ENCODE measurements around the gene TRIM2.
"Not testable (repeated sequence)": the region's sequence is repeated elsewhere in the genome, so short reads cannot be mapped to it uniquely, and the experiment has no call there.

TRIM2 gene

GRCh38 chr4:153204247-153204671 is at the start of gene TRIM2:
TSS of gene TRIM2 (plus strand) at chr4:153204443. CDS start at chr4:153204531, 88 bp downstream.
- no peak for DNase-seq

- DNase-seq, result no peak
Observed at GRCh38 chr4:153155686-153156085, 48.6 kb upstream of the TRIM2 start.

DNA sequence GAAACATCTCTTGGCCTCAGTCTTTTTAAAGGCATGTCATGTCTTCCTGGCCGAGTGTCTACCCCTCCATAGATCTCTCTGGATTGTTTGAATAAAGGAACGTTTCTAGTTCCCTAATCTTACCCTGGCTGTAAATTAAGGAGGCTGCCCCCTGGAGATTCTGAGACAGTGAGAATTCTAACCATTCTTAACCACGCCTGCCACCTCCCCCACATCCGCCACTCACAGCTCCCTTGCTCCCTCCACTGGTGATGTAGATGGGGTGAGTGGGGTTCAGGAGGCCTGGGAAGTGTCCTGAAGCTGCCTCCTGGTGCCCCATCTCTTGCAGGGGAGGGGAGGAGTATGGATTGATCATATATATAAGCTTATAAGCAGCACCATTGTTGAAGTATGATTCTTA is 48.0 kb upstream of the TRIM2 start:
- DNase-seq, result no peak

DNA sequence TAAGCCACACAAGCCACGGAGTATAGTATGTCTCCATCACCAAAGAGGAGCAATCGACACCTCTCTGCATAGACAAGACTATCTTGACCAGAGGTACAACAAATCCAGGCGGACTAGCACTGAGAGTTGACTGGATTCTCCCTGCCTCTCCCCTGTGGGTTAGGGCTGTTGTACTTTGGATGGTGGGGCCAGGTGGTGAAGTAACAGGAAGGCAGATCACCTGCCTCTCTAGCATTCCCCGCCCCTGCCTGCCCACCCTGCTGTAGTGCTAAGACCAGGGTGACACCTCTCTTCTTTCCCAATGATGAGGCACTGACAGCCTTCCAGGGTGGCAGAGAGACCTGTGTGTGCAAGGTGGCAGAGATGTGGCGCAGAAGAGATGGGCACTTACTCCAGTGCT is 47.5 kb upstream of the TRIM2 start:
- no peak for DNase-seq

GRCh38 chr4:153159016-153159415 is 45.2 kb upstream of the TRIM2 start:
- no peak for DNase-seq

GRCh38 chr4:153159728-153160221 is 44.5 kb upstream of the TRIM2 start:
- DNase-seq, result no peak

GRCh38 chr4:153160821-153161220 is 43.4 kb upstream of the TRIM2 start:
- no peak for DNase-seq

GRCh38 chr4:153161226-153161963 is 42.8 kb upstream of the TRIM2 start:
- DNase-seq, result no peak

GRCh38 chr4:153165236-153165635 is 39.0 kb upstream of the TRIM2 start:
- not testable (repeated sequence) for DNase-seq

GRCh38 chr4:153166716-153167501 is 37.3 kb upstream of the TRIM2 start:
- DNase-seq, result no peak

DNA sequence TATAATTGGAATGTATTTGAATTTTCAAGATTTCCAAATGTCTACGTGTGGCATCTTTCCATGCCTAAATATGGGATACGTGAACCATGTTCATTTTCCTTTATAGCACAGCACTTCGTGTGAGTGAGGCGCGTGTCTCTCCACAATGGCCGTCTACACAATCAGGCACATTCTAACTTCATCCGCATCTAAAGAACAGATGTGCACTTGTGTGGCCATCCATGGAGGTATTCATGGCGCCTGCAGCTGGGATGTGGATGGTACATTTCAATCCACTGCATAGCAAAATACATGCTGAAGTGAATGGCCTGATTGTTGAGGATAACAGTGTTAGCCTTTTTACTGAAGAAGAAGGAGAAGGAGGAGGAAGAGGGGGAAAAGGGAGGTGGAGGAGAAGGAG is 34.5 kb upstream of the TRIM2 start:
- no peak for DNase-seq

DNA sequence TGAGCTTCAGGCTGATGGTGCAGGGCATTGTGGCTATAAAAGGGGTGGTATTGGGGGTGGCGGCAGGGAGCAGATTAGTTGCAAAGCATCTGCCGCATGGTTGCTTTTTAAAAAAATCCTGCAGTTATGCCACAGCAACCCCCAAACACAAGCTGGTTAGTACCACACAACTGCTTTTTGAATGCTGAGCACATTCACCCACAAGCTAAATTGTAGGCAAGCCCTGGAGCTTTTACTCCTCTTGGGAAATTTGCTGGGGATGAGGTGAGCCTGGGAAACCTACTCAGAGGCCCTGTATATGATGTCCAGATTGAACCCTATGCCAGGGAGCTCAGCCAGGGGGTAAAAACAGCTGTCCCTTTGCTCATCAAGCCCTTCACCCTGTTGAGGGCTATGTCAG is 33.8 kb upstream of the TRIM2 start:
- no peak for DNase-seq

DNA sequence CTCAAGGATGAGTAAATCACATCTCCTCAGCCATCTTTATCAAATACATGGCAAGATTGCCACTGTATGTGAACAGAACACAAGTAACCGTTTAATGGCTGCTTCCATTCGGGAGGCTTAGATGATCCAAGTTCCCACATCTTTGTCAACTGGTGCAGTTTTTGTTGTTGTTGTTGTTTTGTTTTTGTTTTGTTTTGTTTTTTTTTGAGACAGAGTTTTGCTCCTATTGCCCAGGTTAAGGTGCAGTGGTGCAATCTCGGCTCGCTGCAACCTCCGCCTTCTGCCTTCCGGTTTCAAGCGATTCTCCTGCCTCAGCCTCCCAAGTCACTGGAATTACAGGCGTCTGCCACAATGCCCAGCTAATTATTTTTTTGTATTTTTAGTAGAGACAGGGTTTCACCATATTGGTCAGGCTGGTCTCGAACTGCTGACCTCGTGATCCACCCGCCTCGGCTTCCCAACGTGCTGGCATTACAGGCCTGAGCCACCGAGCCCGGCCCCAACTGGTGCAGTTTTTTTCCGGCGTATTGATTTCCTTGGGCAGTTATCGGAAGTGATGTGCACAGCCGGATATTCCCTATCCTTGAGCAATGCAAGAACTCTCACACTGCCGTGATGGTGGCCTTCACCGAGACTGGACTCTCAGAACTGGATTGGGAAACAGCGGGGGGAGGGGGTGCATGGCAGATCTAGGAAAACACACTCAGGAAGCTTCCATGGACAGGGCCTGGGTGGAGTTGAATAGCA is 29.2 kb upstream of the TRIM2 start:
- no peak for DNase-seq

- no peak for DNase-seq
Observed at GRCh38 chr4:153176938-153177337, 27.3 kb upstream of the TRIM2 start.

GRCh38 chr4:153177841-153178240 is 26.4 kb upstream of the TRIM2 start:
- no peak for DNase-seq

DNA sequence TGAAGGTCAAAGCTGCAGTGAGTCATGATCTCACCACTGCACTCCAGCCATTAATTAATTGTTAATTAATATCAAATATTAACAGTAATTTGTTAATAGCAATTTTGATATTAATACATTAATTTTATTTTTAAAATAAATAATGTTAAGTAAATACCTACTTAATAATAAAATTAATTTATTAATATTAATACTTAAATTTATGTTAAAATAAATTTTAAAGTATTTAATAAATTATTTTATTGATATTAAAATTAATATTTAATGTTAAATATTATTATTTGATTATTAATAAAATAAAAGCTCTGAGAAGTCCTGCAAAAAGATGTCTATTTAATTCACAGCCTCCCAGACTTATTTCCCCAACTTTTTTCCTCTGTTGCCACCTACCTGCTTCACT is 25.1 kb upstream of the TRIM2 start:
- DNase-seq, result no peak

- DNase-seq, result no peak
Observed at GRCh38 chr4:153181293-153181692, 22.9 kb upstream of the TRIM2 start.

GRCh38 chr4:153181700-153182099 is 22.5 kb upstream of the TRIM2 start:
- no peak for DNase-seq

- no peak for DNase-seq
Observed at GRCh38 chr4:153183146-153183545, 21.1 kb upstream of the TRIM2 start.

- DNase-seq, result no peak
Observed at GRCh38 chr4:153185331-153185852, 18.9 kb upstream of the TRIM2 start.

DNA sequence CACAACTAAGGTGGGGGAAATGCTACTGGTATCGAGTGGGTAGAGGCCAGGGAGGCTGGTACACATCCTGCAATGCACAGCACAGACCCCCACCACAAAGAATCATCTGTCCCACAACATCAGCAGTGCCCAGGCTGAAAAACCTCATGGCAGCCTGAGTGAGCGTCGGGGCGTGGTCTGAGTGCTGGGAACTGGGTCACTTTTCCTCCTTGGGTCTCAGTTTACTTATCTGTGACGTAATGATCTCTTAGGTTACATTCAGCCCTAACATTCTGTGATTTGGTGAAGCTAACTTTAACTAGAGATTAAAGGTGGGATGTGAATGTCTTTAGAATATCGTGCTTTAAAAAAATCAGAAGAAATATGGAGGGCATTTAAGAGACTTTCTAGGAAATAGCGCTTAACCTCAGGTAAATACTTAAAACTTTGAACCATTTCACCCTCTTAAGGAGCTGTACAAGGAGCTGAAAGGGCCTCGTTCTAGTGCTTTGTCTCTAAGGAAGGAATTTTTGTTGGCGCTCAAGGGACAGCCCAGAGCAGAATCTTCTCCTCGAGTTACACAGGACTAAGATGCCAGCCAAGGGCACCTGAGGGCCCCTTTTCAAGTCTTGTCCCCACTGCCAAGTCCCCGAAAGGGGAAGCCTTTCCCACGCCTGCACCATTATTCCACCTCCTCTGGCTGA is 18.1 kb upstream of the TRIM2 start:
- DNase-seq, result no peak

DNA sequence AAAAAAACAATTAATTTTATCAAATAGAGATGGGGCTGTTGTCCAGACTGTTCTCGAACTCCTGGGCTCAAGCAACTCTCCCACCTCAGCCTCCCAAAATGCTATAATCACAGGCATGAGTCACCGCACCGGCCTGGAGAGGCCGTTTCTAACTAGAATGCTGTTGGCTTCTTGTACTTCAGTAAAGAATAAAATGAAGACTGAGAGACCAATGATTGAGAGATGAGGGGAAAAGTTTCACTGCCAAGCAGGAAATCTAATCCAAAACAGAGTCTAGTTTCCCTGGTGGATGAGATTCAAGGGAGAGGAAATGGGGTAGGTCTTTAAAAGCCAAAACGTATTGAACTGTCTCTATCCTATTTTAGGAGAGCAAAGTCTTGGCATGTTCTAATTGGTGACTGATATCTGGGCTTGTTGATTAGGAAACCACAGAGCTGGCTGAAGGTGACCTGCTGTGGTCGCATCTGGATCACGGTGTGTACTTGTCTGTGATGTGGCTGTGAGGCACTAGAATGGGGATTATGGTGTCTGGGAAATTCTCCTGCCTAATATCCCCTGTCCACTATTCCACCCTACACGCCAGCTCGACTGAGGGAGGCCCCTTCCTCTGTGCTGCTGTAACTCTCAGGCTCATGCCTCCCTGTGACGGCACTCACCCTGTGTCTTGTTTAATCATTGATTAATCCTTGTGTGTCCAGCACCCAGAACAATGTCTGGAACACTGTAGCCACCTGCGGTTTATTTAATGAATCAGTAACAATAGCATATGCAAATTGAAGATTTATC is 15.0 kb upstream of the TRIM2 start:
- DNase-seq, result no peak
